Upper lobe of left lung (tissue), 4 donors: ENCODE results near the gene ATP9A.

Experiments used
- CTCF ChIP-seq, 6 experiments: fragments of 450-650 bp in 4 of 6; fragments of 200-600 bp in 2 of 6; sonication (generic) in 2 of 6; IDR thresholded peaks; one replicate each; pipeline ENCODE4 v1.5.1; 2016 to 2019; ENCODE audit warnings: antibody characterized with exemption in 6 of 6
- EP300 ChIP-seq, 4 donors: sonication (generic); formaldehyde crosslinking; IDR thresholded peaks; one replicate each; pipeline ENCODE4 v1.5.1; 2017; ENCODE audit warnings: antibody characterized with exemption in 4 of 4, control low read depth in 2 of 4
- POLR2A ChIP-seq, 4 donors: fragments of 450-650 bp; IDR thresholded peaks; one replicate each; pipeline ENCODE4 v1.5.1; 2016 to 2017; ENCODE audit warnings: antibody characterized with exemption in 4 of 4, mild to moderate bottlenecking in 2 of 4
- POLR2AphosphoS5 ChIP-seq, 2 donors: sonication (generic); formaldehyde crosslinking; IDR thresholded peaks; one replicate each; pipeline ENCODE4 v1.5.1; 2017; ENCODE audit warnings: antibody characterized with exemption in 2 of 2

GRCh38 chr20:51661609-51662178 is 106.5 kb downstream of the ATP9A start:
- TF ChIP-seq POLR2AphosphoS5 (IDR thresholded peaks at IDR 0.05) = no peak
- TF ChIP-seq CTCF (IDR thresholded peaks at IDR 0.05) = no peak
- TF ChIP-seq POLR2A (IDR thresholded peaks at IDR 0.05) = no peak
- TF ChIP-seq EP300 (IDR thresholded peaks at IDR 0.05) = no peak
